C4-2B (cell line): ENCODE data around the gene RALGAPA2.

Experiments used
- CTCF ChIP-seq: fragments of 450-650 bp; conservative IDR thresholded peaks from 2 replicates; pipeline ENCODE4 v1.5.1; 2017; ENCODE audit warnings: mild to moderate bottlenecking
- ZFX ChIP-seq: fragments of 450-650 bp; IDR thresholded peaks from 2 replicates; pipeline ENCODE4 v1.6.1; 2017

- TF ChIP-seq CTCF (no peak), ZFX (no peak)
Observed at GRCh38 chr20:20505554-20505953, 206.9 kb downstream of the RALGAPA2 start.
